K562 (cell line): Measurements from ENCODE around the gene TAX1BP1. TPM values are rescaled to one million over a fixed set of nuclear protein-coding genes. Genes with fewer than 3 reads are reported as not detected.

ENCODE experiments used
- ATAC-seq: fragments of 200-7000 bp; cut with Tn5 transposase; 3 replicates; pipeline ENCODE4 v1.9.1; 2020; ENCODE audit warnings: moderate library complexity
- BruUV-seq: library from RNA; stranded (reverse); fragments of 400-500 nt; replicated peaks from 2 replicates; lab custom pipeline; 2021; lab: Mats Ljungman, UMichigan
- CTCF ChIA-PET: fragments of 300-600 bp; formaldehyde crosslinking; extraction: SDS; loops from one replicate; lab custom pipeline; 2021; ENCODE audit warnings: low intra/inter-chr PET ratio; lab: Yijun Ruan, JAX
- POLR2A ChIA-PET: fragments of 300-600, 350-650 bp; sonication (Branson Sonifier 250); formaldehyde crosslinking; extraction: SDS; loops from one replicate; lab custom pipeline; 2021; ENCODE audit warnings: antibody characterized with exemption, inconsistent platforms; lab: Yijun Ruan, JAX
- DNase-seq, 4 experiments: peaks; one replicate each; pipeline versions ENCODE4 v3.0.0 to v3.0.0-alpha.2; 2011 to 2018; ENCODE audit warnings: low spot score in 3 of 4, mixed read lengths in 3 of 4; ENCODE audit errors: extremely low read depth in 1 of 4
- FAIRE-seq: peaks from 2 replicates; lab custom pipeline; 2011; peaks lifted over from hg19 to GRCh38; lab: Jason Lieb, UNC
- H2AFZ ChIP-seq: 2 replicates; pipeline ENCODE4 v1.6.0; 2011; ENCODE audit warnings: low read depth, low read length, control low read depth, inconsistent platforms
- H3K27ac ChIP-seq: fragments of 200-600 bp; 3 replicates; pipeline ENCODE4 v1.8.0; 2011; ENCODE audit warnings: low read depth, mild to moderate bottlenecking, control low read depth, inconsistent platforms, low read length, moderate library complexity, mixed read lengths; ENCODE audit errors: extremely low read depth
- H3K27me3 ChIP-seq, 2 experiments: fragments of 300-600 bp in 1 of 2; 2 replicates in 1 of 2; 3 replicates in 1 of 2; pipeline versions ENCODE4 v1.6.0 to v1.8.0; 2011; ENCODE audit warnings: inconsistent platforms in 2 of 2, low read length in 2 of 2, mild to moderate bottlenecking in 1 of 2, mixed read lengths in 1 of 2, moderate library complexity in 1 of 2; ENCODE audit not compliant: control insufficient read depth in 2 of 2, insufficient read depth in 2 of 2
- H3K36me3 ChIP-seq: fragments of 300-600 bp; 3 replicates; pipeline ENCODE4 v1.8.0; 2011; ENCODE audit warnings: mild to moderate bottlenecking, low read length, inconsistent platforms; ENCODE audit not compliant: control insufficient read depth, insufficient read depth
- H3K4me1 ChIP-seq, 2 experiments: fragments of 200-600 bp in 1 of 2; replicated peaks in 1 of 2; 2 replicates in 1 of 2; 3 replicates in 1 of 2; pipeline versions ENCODE4 v1.5.1 to v1.8.0; 2011; ENCODE audit warnings: inconsistent platforms in 2 of 2, low read length in 2 of 2, mild to moderate bottlenecking in 1 of 2, mixed read lengths in 1 of 2, moderate library complexity in 1 of 2; ENCODE audit not compliant: control insufficient read depth in 2 of 2, insufficient read depth in 2 of 2
- H3K4me2 ChIP-seq: 2 replicates; pipeline ENCODE4 v1.6.1; 2011; ENCODE audit warnings: low read length, control low read depth, inconsistent platforms, mixed read lengths; ENCODE audit not compliant: insufficient read depth
- H3K4me3 ChIP-seq: fragments of 200-600 bp; sonication (generic), shearing (Covaris generic); 2 replicates; pipeline ENCODE4 v1.5.1; 2016; ENCODE audit warnings: control low read depth, inconsistent platforms
- H3K79me2 ChIP-seq: fragments of 200-600 bp; 3 replicates; pipeline ENCODE4 v1.8.0; 2011; ENCODE audit warnings: low read length, inconsistent platforms; ENCODE audit not compliant: control insufficient read depth, insufficient read depth
- H3K9ac ChIP-seq, 2 experiments: 2 replicates each; pipeline versions ENCODE4 v1.6.0 to v1.6.1; 2011; ENCODE audit warnings: low read depth in 2 of 2, low read length in 2 of 2, control low read depth in 1 of 2, inconsistent platforms in 1 of 2, mild to moderate bottlenecking in 1 of 2, mixed read lengths in 1 of 2; ENCODE audit not compliant: insufficient read depth in 1 of 2
- H3K9me1 ChIP-seq: one replicate; pipeline ENCODE4 v1.6.0; 2011; ENCODE audit warnings: inconsistent platforms, mild to moderate bottlenecking, low read length, moderate library complexity; ENCODE audit not compliant: control insufficient read depth, insufficient read depth
- H3K9me3 ChIP-seq: replicated peaks from 2 replicates; pipeline ENCODE4 v1.5.1; 2011; ENCODE audit warnings: low read depth, low read length, inconsistent platforms; ENCODE audit not compliant: control insufficient read depth, insufficient read depth
- H4K20me1 ChIP-seq: replicated peaks from 2 replicates; pipeline ENCODE4 v1.6.1; 2011; ENCODE audit warnings: low read length, inconsistent platforms, mixed read lengths; ENCODE audit not compliant: control insufficient read depth, insufficient read depth
- KLF13 ChIP-seq: fragments of 450-650 bp; IDR thresholded peaks from 2 replicates; pipeline ENCODE4 v1.6.1; 2016; ENCODE audit warnings: missing genetic modification characterization, low read depth, mild to moderate bottlenecking, missing compliant biosample characterization, moderate library complexity, borderline replicate concordance
- NBN ChIP-seq: fragments of 450-650 bp; IDR thresholded peaks from 2 replicates; pipeline ENCODE4 v1.6.1; 2016; ENCODE audit warnings: low read depth, mild to moderate bottlenecking
- SMAD1 ChIP-seq: fragments of 150-350 bp; IDR thresholded peaks from 2 replicates; pipeline ENCODE4 v1.6.1; 2014; ENCODE audit warnings: low read length, low read depth; ENCODE audit not compliant: partially characterized antibody
- SMAD2 ChIP-seq: fragments of 150-350 bp; IDR thresholded peaks from 2 replicates; pipeline ENCODE4 v1.6.1; 2014; ENCODE audit warnings: low read depth, mild to moderate bottlenecking, low read length
- SNAPC5 ChIP-seq: fragments of 250-450 bp; sonication (Bioruptor Pico); IDR thresholded peaks from 2 replicates; pipeline ENCODE4 v1.8.0; 2021; ENCODE audit warnings: moderate library complexity, mild to moderate bottlenecking, inconsistent platforms
- ZNF57 ChIP-seq: fragments of 450-650 bp; formaldehyde crosslinking; IDR thresholded peaks from 2 replicates; pipeline ENCODE4 v1.4.0; 2020; ENCODE audit warnings: mild to moderate bottlenecking, moderate library complexity
- WGBS: fragments of 100-300 bp; shearing (Covaris generic); methylation state at CpG from one replicate; pipeline ENCODE4 v1.1.6; 2016; ENCODE audit warnings: low coverage, mixed read lengths; ENCODE audit not compliant: insufficient coverage; ENCODE audit errors: missing lambda C conversion rate; 5-methylcytosine and 5-hydroxymethylcytosine counted together
- in situ Hi-C: fragments of 300-500 bp; cut with MboI; formaldehyde crosslinking; loops from 4 replicates; pipeline ENCODE4 v1.15.0; 2018; ENCODE audit warnings: inconsistent platforms, mixed read lengths
- intact Hi-C: fragments of 100-400 bp; cut with micrococcal nuclease; formaldehyde crosslinking; loops from 2 replicates; pipeline ENCODE4 v1.14.2; 2022
- polyA plus RNA-seq, 8 experiments: library from polyadenylated mRNA; depleted of rRNA in 4 of 8; stranded (reverse) in 5 of 8; unstranded in 3 of 8; fragments of >200 nt; fragmentation: Nextera tagmentation in 2 of 8; fragmentation: Illumina TruSeq in 1 of 8; extraction: Ambion mirVana in 2 of 8; extraction: Trizol in 1 of 8; gene quantifications; 2 replicates each; pipeline versions ENCODE4 v1.2.1 to v1.2.3, GENCODE V29; 2011 to 2014; ENCODE audit warnings: inconsistent platforms in 1 of 8, missing spikeins in 1 of 8
- total RNA-seq, 7 experiments: library from RNA; depleted of rRNA in 6 of 7; stranded (reverse); fragments of >200 nt in 6 of 7; fragmentation: Illumina TruSeq in 2 of 7; extraction: Trizol in 2 of 7; gene quantifications; 2 replicates each; pipeline versions ENCODE4 v1.2.1 to v1.2.3, GENCODE V29; 2011 to 2021; ENCODE audit warnings: low replicate concordance in 1 of 7
- TF ChIP-seq, protein P1 (sequence below), 2 experiments: fragments of 200-800 bp in 1 of 2; sonication (Bioruptor generic) in 1 of 2; sonication (generic) in 1 of 2; formaldehyde crosslinking in 1 of 2; IDR thresholded peaks in 1 of 2; conservative IDR thresholded peaks in 1 of 2; 2 replicates each; pipeline versions ENCODE4 v1.5.0 to v1.6.1; 2016 to 2020; ENCODE audit warnings: missing compliant biosample characterization in 1 of 2, missing genetic modification characterization in 1 of 2, missing genetic modification reagents in 1 of 2
- TF ChIP-seq, protein P2 (sequence below), 2 experiments: fragments of 450-650 bp; conservative IDR thresholded peaks; 2 replicates each; pipeline ENCODE4 v1.6.1; 2017; ENCODE audit warnings: mild to moderate bottlenecking in 2 of 2, moderate library complexity in 2 of 2

Gene TAX1BP1
- total and polyA plus RNA-seq, 9 of the 15 experiments (the other 6 are each of a cell fraction or from before 2014, with no cell fraction given): 49.0 to 119 (median 75.9) TPM

GRCh38 chr7:27875832-27876231 lies 135.9 kb downstream of the TAX1BP1 start:
- Histone ChIP-seq H3K27me3 (peaks cover 44 to 50% of the 10 kb centered on the region in 2 experiments), H3K4me2 (no peak overlapping the region), H3K27ac (no peak overlapping the region), H3K36me3 (no peaks in the 10 kb centered on the region), H2AFZ (no peak overlapping the region), H4K20me1 (no peaks in the 10 kb centered on the region), H3K4me1 (no peaks in the 10 kb centered on the region), H3K4me3 (no peak overlapping the region), H3K9ac (no peak overlapping the region), H3K9me3 (no peaks in the 10 kb centered on the region), H3K9me1 (no peaks in the 10 kb centered on the region), H3K79me2 (no peaks in the 10 kb centered on the region)
- intact Hi-C loops: loop anchor here (10.0 kb wide), 1 partner anchor 61 kb away; no protein-coding TSS in a partner anchor
- TF ChIP-seq NBN (no peak), ZNF57 (CRISPR knock-in tag) (no peak), KLF13 (tag) (no peak), SNAPC5 (no peak), SMAD1 (no peak), SMAD2 (no peak)
- TF ChIP-seq, protein P1, sequence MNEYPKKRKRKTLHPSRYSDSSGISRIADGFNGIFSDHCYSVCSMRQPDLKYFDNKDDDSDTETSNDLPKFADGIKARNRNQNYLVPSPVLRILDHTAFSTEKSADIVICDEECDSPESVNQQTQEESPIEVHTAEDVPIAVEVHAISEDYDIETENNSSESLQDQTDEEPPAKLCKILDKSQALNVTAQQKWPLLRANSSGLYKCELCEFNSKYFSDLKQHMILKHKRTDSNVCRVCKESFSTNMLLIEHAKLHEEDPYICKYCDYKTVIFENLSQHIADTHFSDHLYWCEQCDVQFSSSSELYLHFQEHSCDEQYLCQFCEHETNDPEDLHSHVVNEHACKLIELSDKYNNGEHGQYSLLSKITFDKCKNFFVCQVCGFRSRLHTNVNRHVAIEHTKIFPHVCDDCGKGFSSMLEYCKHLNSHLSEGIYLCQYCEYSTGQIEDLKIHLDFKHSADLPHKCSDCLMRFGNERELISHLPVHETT (CRISPR knock-in tag; conservative IDR thresholded peaks at IDR 0.05 in 1 of 2, IDR thresholded peaks at IDR 0.05 in 1 of 2): no peak
- TF ChIP-seq, protein P2, sequence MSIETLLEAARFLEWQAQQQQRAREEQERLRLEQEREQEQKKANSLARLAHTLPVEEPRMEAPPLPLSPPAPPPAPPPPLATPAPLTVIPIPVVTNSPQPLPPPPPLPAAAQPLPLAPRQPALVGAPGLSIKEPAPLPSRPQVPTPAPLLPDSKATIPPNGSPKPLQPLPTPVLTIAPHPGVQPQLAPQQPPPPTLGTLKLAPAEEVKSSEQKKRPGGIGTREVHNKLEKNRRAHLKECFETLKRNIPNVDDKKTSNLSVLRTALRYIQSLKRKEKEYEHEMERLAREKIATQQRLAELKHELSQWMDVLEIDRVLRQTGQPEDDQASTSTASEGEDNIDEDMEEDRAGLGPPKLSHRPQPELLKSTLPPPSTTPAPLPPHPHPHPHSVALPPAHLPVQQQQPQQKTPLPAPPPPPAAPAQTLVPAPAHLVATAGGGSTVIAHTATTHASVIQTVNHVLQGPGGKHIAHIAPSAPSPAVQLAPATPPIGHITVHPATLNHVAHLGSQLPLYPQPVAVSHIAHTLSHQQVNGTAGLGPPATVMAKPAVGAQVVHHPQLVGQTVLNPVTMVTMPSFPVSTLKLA (conservative IDR thresholded peaks at IDR 0.05): no peak
- WGBS: 0% methylated on average over 2 of the region's 2 CpGs
- no TSS peak for BruUV-seq
- ChIA-PET CTCF (no interaction called here), POLR2A (no interaction called here)
- in situ Hi-C loops: no loop called here
- FAIRE-seq (no peak), DNase-seq (no peak), ATAC-seq (no peak)
